NCI-H82 (cell line): ENCODE results near the gene DDX53.

Experiments used
- DNase-seq: peaks from one replicate; lab custom pipeline; 2025; lab: John Stamatoyannopoulos, UW

Gene DDX53

GRCh38 chrX:22999696-23000223, at the start of gene DDX53:
Gene DDX53 (plus strand): TSS chrX:22999960. CDS start chrX:23000058, 98 bp downstream.
- no peak for DNase-seq

DNA sequence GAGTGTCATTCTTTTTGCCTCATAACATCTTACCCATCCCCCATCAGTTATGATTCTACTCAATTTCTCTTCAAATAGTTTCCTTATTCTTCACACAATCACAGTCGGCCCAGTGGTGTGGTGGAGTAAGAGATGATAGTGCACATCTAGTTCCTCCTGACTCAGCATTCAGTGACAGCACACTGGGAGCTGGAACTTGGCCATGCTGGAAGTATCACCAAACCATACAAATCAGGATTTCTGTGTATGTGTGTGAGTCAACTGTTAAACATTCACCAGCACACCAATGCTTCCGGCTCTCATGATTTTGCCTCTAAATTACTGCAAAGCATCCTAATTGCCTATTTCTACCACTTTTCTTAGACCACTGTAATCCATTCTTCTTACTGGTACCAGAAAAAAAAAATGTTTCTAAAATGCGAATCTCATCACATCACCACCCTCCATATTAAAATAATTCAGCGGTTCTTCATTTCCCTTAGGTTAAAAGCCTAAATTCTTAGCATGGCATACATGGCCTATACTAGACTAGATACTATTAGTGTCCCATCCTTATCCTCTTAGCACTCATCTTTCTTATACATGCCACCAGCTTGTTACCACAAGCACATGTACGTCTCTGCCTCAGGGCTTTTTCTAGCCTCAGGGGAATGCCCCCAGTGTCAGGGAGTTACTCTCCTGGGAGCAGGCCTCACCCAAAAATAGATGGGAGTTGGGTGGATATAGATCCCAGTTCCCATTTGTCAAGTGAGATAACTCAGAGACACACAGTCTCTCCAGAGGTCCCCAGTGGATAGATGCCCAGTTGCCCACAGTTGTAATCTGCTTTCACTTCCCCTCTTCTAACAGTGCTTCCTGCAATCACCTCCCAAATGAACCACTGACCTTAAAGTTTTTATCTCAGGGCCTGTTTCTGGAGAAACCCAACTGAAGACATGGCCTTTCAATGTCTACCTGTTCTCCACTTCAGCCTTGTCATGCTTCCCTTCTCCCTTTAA, 49.2 kb upstream of the DDX53 start:
- DNase-seq: no peak

DNA sequence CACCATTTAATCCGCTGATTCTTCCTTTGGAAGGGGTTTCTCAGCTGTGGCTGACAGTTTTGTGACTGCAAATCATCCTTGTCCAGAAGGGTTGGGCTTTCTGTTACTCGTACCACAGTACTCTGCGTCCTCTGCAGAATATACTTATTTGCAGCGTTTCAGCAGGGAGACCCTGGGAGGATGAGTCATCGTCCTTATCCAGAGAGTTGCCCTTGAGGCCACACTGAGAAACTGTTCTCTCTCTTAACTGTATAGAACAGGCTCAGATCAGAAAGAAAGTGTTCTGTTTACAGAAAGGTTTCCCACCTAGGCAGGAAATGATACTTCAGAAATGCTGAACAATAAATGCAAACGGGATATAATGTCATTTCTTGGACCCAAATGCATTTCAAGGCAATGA, 47.8 kb upstream of the DDX53 start:
- DNase-seq: peak; percentile 6

DNA sequence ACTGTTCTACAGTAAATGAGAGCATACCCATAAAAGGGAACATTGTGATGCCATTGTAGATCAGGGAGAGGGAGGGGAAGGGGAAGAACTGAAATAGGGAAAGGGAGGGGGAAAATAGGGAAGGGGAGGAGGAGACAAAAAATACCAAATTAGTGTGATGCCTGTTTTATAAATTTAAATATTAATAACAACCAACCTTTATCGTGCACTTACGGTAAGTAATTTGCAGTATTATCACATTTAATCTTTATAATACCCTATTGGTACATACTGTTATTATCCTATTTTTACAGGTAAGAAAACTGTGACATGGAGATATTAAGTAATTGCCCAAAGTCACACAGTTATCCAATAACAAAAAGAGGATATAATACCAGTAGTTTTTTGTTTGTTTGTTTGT, 41.5 kb upstream of the DDX53 start:
- no peak for DNase-seq

DNA sequence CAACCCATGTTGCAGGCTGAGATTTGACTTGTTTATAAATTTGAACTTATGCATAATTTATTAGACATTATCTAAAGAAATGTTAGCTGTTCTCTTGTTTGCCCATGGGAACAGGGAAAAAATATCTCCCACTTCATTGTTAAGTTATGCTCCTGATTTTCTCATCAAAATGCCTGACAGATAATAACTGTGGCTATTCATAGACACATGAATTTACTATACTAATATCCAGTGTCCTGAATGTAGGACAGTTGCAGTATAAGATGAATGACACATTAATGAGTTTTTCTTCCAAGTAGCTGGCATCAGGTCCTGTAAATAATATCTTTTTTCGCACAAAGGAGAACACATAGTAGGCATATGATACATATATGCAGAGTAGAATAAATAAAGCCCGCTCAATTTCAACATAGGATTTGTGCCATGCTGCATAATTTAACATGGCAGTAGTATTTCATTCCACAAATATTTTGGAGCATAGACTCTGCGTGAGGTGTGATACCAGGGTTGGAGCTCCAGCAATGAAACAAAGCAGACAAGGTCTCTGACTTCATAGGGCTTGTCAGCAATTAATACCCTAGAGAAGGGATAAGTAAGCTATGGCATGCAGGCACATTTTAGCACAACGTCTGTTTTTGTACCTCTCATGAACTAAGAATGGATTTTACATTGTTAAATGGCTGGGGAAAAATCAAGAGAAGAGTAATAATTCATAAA, 40.4 kb upstream of the DDX53 start:
- no peak for DNase-seq

DNA sequence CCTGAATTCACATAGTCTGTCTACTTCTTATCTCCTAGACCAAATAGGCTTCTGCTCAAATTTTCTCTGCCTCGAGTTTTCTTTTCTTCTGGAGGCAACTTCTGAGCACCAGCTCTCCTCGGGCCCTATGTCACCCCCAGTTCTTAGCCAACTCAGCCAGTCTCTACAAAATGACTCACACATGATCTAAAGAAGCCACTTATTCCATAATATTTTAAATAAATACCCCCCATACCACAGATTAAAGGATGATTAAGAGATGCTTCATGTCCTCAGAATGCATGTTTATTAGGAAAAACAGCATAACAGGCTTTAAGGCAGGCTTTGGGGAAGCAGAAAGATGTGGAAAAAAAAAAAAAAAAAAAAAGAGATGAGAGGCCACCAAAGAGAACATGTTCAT, 36.6 kb upstream of the DDX53 start:
- no peak for DNase-seq

DNA sequence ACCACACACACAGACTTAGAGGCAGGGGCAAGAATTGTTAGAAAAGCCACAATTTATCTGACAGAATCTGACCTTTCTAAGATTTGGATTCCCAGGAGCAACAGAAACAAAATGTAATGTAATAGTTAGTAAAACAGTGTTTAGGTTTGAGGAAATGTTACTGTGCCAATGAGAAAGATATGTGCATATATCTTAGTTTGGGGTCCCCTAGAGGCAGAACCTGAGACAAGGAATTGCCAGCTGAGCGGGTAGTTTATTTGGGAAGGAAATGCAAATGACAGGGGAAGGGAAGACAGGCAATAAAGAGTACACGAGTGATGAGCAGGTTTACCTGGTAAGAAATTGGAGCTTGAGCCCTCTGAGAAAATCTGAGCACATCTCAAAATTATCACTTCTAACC, 31.3 kb upstream of the DDX53 start:
- DNase-seq: no peak

GRCh38 chrX:22969411-22969810, 30.3 kb upstream of the DDX53 start:
- no peak for DNase-seq

- DNase-seq: no peak
Measured at GRCh38 chrX:22970861-22971260, 28.9 kb upstream of the DDX53 start.

- DNase-seq: no peak
Measured at GRCh38 chrX:22974616-22975015, 25.1 kb upstream of the DDX53 start.

DNA sequence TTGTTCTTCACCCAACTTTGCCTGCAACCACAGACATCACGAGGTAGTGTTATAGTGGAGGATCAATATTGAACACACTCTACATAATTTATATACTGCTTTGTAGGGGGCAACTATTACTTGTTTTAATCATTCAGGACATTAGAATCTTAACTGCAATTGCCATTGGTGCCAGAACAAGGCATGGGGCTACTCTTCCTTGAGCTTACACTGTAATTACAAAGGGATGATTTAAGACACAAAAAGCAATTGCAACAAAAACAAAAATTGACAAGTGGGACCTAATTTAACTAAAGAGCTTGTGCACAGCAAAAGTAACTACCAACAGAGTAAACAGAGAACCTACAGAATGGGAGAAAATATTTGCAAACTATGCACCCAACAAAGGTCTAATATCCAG, 24.0 kb upstream of the DDX53 start:
- DNase-seq: no peak

DNA sequence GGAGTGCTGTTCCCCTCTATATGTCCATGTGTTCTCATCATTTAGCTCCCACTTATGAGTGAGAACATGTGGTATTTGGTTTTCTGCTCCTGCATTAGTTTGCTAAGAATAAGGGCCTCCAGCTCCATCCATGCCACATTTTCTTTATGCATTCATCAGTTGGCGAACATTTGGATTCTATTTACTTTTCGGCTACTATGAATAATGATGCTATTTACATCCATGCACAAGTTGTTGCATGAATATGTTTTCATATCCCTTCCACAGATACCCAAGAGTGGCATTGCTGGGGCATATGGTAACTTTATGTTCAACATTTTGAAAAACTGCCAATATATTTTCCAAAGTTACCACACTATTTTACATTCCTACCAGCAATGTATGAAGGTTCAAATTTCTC, 13.8 kb upstream of the DDX53 start:
- DNase-seq: no peak

DNA sequence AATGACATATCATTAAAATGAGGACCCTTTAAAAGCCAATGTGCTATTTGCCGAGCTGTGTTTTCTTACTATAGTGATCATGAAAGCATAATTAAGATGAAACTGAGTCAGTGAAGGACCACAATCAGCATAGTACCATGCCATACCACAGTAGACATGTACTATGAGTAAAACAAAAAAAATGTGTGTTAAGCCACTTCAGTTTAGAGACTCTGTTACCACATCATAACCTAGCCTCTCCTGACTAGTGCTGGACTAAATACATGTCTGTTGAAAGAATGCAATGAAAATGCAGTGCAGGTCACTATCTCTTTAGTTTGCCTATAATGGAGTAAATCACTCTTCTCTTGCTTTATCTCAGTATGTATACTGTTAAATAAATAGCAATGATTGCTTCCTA, 12.3 kb upstream of the DDX53 start:
- DNase-seq: no peak

GRCh38 chrX:23003116-23003515, 3.4 kb downstream of the DDX53 start:
- no peak for DNase-seq

DNA sequence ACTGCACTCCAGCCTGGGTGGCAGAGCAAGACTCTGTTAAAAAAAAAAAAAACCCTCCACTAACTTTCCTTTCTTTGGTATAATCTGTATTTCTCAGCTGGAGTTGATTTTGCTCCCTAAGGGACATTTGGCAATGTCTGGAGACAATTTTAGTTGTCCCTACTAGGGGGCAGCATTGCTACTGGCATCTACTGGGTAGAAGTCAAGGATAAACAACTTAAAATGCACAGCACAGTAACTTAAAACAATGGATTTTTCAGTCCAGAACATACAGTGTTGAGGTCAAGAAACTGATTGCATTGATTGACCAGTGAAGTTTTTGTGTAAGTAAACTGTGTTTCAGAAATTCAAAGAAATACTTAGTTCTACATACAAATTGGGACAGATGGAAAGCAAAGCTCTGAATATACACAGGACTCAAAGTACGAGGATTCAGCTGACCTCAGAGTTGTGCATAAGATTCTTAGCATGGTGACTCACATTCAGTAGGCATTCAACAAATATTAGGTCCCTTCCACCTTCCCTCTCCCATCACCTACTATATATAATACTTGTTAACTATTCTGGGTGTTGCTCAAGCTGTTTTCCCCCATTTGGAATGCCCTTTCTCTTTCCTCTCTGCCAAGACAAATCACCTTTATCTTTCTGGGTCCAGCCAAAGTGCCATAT, 8.8 kb downstream of the DDX53 start:
- peak; percentile 41 for DNase-seq

GRCh38 chrX:23012162-23012561, 12.4 kb downstream of the DDX53 start:
- no peak for DNase-seq

DNA sequence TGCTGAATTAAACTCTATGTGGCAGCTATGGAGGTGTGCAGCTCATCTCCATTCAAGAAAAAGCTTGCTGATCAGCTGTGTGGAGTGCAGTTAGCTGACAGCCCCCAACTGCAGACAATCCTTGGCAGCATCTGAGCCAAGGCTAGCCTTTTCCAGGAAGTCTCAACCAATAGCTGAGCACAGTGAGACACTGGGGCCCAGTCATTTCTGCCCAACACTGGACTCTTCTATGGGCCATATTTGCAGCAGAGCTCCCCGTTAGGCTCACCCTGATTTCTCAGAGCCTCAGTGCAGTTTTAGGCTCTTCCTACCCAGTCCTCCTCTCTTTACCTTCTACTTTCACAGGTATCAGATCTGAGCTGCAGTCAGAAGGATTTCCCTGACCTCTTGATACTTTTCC, 12.9 kb downstream of the DDX53 start:
- DNase-seq: no peak

DNA sequence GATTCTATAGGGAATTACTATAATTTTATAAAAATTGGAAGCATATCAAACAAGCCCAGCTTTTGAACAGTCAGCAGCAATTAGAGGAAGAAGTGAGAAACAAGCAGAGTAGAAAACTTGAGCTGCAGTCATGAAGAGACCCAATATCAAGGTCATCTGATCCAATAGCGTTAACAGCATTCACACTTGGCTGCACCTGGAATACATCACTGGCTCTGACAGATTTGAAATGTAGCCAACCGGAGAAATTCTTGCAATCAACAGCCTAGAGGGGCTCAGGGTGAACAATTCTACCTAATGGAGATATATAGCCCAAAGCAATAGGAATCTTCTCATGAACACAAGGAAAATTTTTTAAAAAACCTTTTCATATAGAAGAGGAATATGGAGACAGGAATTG, 13.6 kb downstream of the DDX53 start:
- no peak for DNase-seq

- DNase-seq: no peak
Measured at GRCh38 chrX:23031600-23031999, 31.8 kb downstream of the DDX53 start.

- DNase-seq: no peak
Measured at GRCh38 chrX:23035493-23035892, 35.7 kb downstream of the DDX53 start.

DNA sequence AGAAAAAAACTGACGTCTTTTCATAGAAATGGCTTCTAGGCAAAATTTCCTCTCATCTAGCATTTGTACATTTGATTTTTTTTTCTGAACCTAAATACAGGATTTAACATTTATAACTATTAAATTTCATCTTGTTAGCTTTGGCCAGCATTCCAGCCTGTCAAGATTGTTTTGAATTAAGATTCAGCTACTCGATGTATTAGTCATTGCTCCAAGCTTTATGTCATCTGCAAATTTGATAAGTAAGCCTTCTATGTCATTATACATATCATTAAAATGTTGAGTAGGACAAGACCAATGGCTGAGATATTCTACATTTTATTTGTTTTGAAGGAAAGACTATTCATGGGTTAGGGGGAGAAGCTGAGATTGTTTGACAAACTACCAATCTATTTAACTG, 46.7 kb downstream of the DDX53 start:
- no peak for DNase-seq

GRCh38 chrX:23048806-23049573, 49.2 kb downstream of the DDX53 start:
- DNase-seq: no peak
